Measurements from ENCODE around the gene TRPT1. TPM values are rescaled to one million over a fixed set of nuclear protein-coding genes. Genes with fewer than 3 reads are reported as not detected.
A peak's percentile ranks its signal among the peaks of the same experiment; 100 is the strongest.

TRPT1 gene
- total and polyA plus RNA-seq, 2 donors from 2014 or later: 39.2 to 103 TPM

DNA sequence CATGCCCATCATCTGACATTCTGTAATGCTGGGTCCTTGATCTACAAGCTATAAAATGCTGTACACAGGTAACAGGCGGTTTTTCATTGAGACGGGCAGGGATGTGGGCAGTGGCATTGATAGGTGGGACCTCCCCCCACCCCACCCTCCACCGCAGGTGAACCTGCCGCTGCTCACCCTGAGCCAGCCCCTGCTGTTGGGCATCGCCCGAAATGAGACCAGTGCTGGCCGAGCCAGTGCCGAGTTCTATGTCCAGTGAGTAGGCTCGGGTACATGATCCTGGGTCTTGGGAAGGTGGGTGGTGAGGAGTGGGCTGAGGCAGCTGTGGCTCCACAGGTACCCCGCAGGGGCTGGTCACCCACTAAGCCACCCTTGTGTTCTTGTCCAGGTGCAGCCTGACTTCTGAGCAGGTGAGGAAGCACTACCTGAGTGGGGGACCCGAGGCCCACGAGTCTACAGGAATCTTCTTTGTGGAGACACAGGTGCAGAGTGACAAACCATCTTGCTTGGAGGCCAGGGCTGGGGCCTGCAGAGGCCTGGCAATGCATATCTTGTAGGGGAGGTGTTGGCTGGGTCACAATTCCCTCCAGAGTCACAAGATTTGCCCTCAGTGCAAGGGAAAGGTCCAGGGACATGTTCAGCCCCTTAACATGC is 3.2 kb upstream of the TRPT1 start:
- peak in 1 of 5 donors; percentile 74 for DNase-seq
- Histone ChIP-seq H3K4me1 (ENCODE audit: control insufficient read depth in 2 of 3, insufficient read depth in 2 of 3, low read depth in 1 of 3, low read length in 3 of 3) (peaks cover 0 to 45% (median 27%) of the 10 kb centered on the region in 3 donors), H3K4me3 (ENCODE audit: low read length in 3 of 3) (peak overlapping the region in 1 of 3 donors; percentile 73), H3K36me3 (ENCODE audit: control insufficient read depth in 2 of 3, insufficient read depth in 3 of 3, low read length in 3 of 3) (no peaks in the 10 kb centered on the region), H3K27ac (ENCODE audit: low read depth in 2 of 2, low read length in 2 of 2) (peak overlapping the region in 1 of 2 donors; percentile 96), H3K27me3 (ENCODE audit: control insufficient read depth, insufficient read depth, low read length) (no peaks in the 10 kb centered on the region), H3K9ac (ENCODE audit: low read length in 3 of 3) (peak overlapping the region in 1 of 3 donors; percentile 15), H3K9me3 (ENCODE audit: control insufficient read depth in 2 of 3, insufficient read depth in 1 of 3, low read length in 3 of 3) (no peaks in the 10 kb centered on the region)
- TF ChIP-seq, protein P1, sequence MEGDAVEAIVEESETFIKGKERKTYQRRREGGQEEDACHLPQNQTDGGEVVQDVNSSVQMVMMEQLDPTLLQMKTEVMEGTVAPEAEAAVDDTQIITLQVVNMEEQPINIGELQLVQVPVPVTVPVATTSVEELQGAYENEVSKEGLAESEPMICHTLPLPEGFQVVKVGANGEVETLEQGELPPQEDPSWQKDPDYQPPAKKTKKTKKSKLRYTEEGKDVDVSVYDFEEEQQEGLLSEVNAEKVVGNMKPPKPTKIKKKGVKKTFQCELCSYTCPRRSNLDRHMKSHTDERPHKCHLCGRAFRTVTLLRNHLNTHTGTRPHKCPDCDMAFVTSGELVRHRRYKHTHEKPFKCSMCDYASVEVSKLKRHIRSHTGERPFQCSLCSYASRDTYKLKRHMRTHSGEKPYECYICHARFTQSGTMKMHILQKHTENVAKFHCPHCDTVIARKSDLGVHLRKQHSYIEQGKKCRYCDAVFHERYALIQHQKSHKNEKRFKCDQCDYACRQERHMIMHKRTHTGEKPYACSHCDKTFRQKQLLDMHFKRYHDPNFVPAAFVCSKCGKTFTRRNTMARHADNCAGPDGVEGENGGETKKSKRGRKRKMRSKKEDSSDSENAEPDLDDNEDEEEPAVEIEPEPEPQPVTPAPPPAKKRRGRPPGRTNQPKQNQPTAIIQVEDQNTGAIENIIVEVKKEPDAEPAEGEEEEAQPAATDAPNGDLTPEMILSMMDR (IDR thresholded peaks at IDR 0.05; ENCODE audit: borderline replicate concordance, extremely low read depth, insufficient read depth): no peak
- intact Hi-C loops (cut with DNase I): no loop called here
- FAIRE-seq: no peak

DNA sequence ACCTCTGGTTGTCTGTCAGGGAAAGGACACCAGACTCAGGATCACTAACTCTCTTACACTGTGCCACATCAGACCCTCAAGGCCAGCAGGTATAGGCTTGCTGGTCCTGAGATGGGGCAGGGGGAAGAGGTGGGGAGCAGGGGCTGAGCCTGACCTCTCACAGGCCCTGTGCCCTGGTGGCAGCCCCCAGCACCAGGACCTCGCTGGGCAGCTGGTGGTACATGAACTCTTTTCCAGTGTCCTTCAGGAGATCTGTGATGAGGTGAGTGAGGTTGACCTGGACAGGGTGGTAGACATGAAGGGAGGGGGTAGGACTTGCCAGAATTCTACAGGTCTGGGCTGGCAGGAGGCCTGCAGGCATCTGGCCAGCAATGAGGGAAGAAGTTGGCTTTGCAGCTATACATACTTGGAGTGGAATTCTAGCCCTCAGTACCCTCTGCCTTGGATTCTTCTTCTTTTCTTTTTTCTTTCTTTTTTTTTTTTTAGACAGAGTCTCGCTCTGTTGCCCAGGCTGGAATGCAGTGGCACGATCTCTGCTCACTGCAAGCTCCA is 1.5 kb upstream of the TRPT1 start:
- no peaks in the 10 kb centered on the region for H3K9me3 ChIP-seq (ENCODE audit: control insufficient read depth in 2 of 3, insufficient read depth in 1 of 3, low read length in 3 of 3)
- peak overlapping the region; percentile 64 to 97 for H3K27ac ChIP-seq (ENCODE audit: low read depth in 2 of 2, low read length in 2 of 2)
- no peaks in the 10 kb centered on the region for H3K27me3 ChIP-seq (ENCODE audit: control insufficient read depth, insufficient read depth, low read length)
- H3K4me3 ChIP-seq (ENCODE audit: low read length in 3 of 3): peak overlapping the region in 2 of 3 donors; percentile 86 to 91
- peaks cover 0 to 35% (median 21%) of the 10 kb centered on the region in 3 donors for H3K4me1 ChIP-seq (ENCODE audit: control insufficient read depth in 2 of 3, insufficient read depth in 2 of 3, low read depth in 1 of 3, low read length in 3 of 3)
- TF ChIP-seq, protein P1 (IDR thresholded peaks at IDR 0.05; ENCODE audit: borderline replicate concordance, extremely low read depth, insufficient read depth): no peak
- H3K9ac ChIP-seq (ENCODE audit: low read length in 3 of 3): peak overlapping the region in 1 of 3 donors; percentile 90
- H3K36me3 ChIP-seq (ENCODE audit: control insufficient read depth in 2 of 3, insufficient read depth in 3 of 3, low read length in 3 of 3): no peaks in the 10 kb centered on the region
- intact Hi-C loops (cut with DNase I): no loop called here
- no peak for FAIRE-seq
- DNase-seq: no peak

DNA sequence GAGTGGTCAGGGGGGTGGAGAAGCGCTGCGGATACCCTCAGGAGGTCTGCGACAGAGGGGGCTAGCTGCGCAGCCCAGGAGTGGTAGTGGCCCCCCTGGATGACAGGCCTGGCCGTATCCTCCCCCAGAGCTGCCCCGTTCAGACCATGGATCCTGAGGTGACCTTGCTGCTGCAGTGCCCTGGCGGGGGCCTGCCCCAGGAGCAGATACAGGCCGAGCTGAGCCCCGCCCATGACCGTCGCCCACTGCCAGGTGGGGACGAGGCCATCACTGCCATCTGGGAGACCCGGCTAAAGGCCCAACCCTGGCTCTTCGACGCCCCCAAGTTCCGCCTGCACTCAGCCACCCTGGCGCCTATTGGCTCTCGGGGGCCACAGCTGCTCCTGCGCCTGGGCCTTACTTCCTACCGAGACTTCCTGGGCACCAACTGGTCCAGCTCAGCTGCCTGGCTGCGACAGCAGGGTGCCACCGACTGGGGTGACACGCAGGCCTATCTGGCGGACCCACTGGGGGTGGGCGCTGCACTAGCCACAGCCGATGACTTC is 593 bp upstream of the TRPT1 start:
- no peak for FAIRE-seq
- no peaks in the 10 kb centered on the region for H3K9me3 ChIP-seq (ENCODE audit: control insufficient read depth in 2 of 3, insufficient read depth in 1 of 3, low read length in 3 of 3)
- H3K4me3 ChIP-seq (ENCODE audit: low read length in 3 of 3): peak overlapping the region; percentile 58 to 91 (median 86)
- peak overlapping the region; percentile 97 for H3K27ac ChIP-seq (ENCODE audit: low read depth in 2 of 2, low read length in 2 of 2)
- peaks cover 0 to 28% (median 21%) of the 10 kb centered on the region in 3 donors for H3K4me1 ChIP-seq (ENCODE audit: control insufficient read depth in 2 of 3, insufficient read depth in 2 of 3, low read depth in 1 of 3, low read length in 3 of 3)
- TF ChIP-seq, protein P1 (IDR thresholded peaks at IDR 0.05; ENCODE audit: borderline replicate concordance, extremely low read depth, insufficient read depth): no peak
- no peaks in the 10 kb centered on the region for H3K36me3 ChIP-seq (ENCODE audit: control insufficient read depth in 2 of 3, insufficient read depth in 3 of 3, low read length in 3 of 3)
- DNase-seq: peak in 2 of 5 donors; percentile 78 to 91
- intact Hi-C loops (cut with DNase I): no loop called here
- H3K9ac ChIP-seq (ENCODE audit: low read length in 3 of 3): peak overlapping the region; percentile 51 to 98 (median 90)
- H3K27me3 ChIP-seq (ENCODE audit: control insufficient read depth, insufficient read depth, low read length): no peaks in the 10 kb centered on the region
